BJ (cell line): Measurements from ENCODE around the gene STK24. TPM values are rescaled to one million over a fixed set of nuclear protein-coding genes. Genes with fewer than 3 reads are reported as not detected.

Experiments used
- CTCF ChIA-PET: fragments of 350-600 bp; formaldehyde crosslinking; extraction: SDS; loops from one replicate; lab custom pipeline; 2021; ENCODE audit warnings: antibody characterized with exemption, inconsistent platforms; lab: Yijun Ruan, JAX
- POLR2A ChIA-PET: fragments of 300-600 bp; sonication (Branson Sonifier 250); formaldehyde crosslinking; extraction: SDS; loops from one replicate; lab custom pipeline; 2021; ENCODE audit warnings: antibody characterized with exemption; lab: Charles Lee
- DNase-seq: peaks from one replicate; pipeline ENCODE4 v3.0.0-alpha.2; 2011; ENCODE audit warnings: low read depth
- H3K27me3 ChIP-seq: 2 replicates; pipeline ENCODE4 v1.6.0; 2011; ENCODE audit warnings: low read length; ENCODE audit not compliant: control insufficient read depth, insufficient read depth
- H3K36me3 ChIP-seq: 2 replicates; pipeline ENCODE4 v1.5.1; 2011; ENCODE audit warnings: low read length; ENCODE audit not compliant: control insufficient read depth, insufficient read depth
- H3K4me3 ChIP-seq: 2 replicates; pipeline ENCODE4 v1.5.1; 2011; ENCODE audit warnings: low read depth, mild to moderate bottlenecking, control low read depth, low read length
- CTCF ChIP-seq: IDR thresholded peaks from 2 replicates; pipeline ENCODE4 v1.5.1; 2011; ENCODE audit warnings: low read depth, mild to moderate bottlenecking, control low read depth, inconsistent platforms, low read length, moderate library complexity; ENCODE audit not compliant: insufficient read depth
- polyA plus RNA-seq: library from polyadenylated mRNA; depleted of rRNA; stranded (reverse); fragments of >200 nt; gene quantifications from 2 replicates; pipeline ENCODE4 v1.2.3, GENCODE V29; 2011

STK24 gene
- polyA plus RNA-seq, 1 experiment, result 32.8 TPM

GRCh38 chr13:98479496-98480003, 97.4 kb downstream of the STK24 start:
- POLR2A ChIA-PET, result no interaction called here
- Histone ChIP-seq H3K36me3 (peaks cover 6% of the 10 kb centered on the region), H3K27me3 (no peaks in the 10 kb centered on the region), H3K4me3 (no peak overlapping the region)
- TF ChIP-seq CTCF, result no peak
- no peak for DNase-seq
- CTCF ChIA-PET, result interaction anchor here (0.6 to 2.1 kb wide), 5 partner anchors 13 to 174 kb away, joined by 3 to 9 read pairs (median 3); no protein-coding TSS in a partner anchor

GRCh38 chr13:98478189-98479129, 98.4 kb downstream of the STK24 start:
- H3K27me3 ChIP-seq, result no peaks in the 10 kb centered on the region
- no peak for TF ChIP-seq CTCF
- ChIA-PET CTCF (interaction anchor here (1.0 to 2.1 kb wide), 5 partner anchors 12 to 175 kb away, joined by 3 to 9 read pairs (median 4); no protein-coding TSS in a partner anchor), POLR2A (interaction anchor here (0.5 kb wide), 1 partner anchor 94 kb away, joined by 3 read pairs; no protein-coding TSS in a partner anchor)
- no peak for DNase-seq
- H3K4me3 ChIP-seq, result no peak overlapping the region
- peaks cover 9% of the 10 kb centered on the region for H3K36me3 ChIP-seq

GRCh38 chr13:98476538-98476966, 100.4 kb downstream of the STK24 start:
- CTCF ChIA-PET, result interaction anchor here (1.2 to 1.7 kb wide), 3 partner anchors 10 to 177 kb away, joined by 4 to 7 read pairs (median 6); no protein-coding TSS in a partner anchor
- TF ChIP-seq CTCF, result no peak
- Histone ChIP-seq H3K27me3 (no peaks in the 10 kb centered on the region), H3K36me3 (peaks cover 17% of the 10 kb centered on the region), H3K4me3 (no peak overlapping the region)
- POLR2A ChIA-PET, result no interaction called here
- peak; percentile 71 for DNase-seq

- ChIA-PET CTCF (interaction anchor here (0.6 to 1.7 kb wide), 4 partner anchors 9 to 482 kb away, joined by 4 to 7 read pairs (median 6); no protein-coding TSS in a partner anchor), POLR2A (no interaction called here)
- H3K36me3 ChIP-seq, result peaks cover 17% of the 10 kb centered on the region
- TF ChIP-seq CTCF, result no peak
- H3K4me3 ChIP-seq, result no peak overlapping the region
- no peak for DNase-seq
- no peaks in the 10 kb centered on the region for H3K27me3 ChIP-seq
Observed at GRCh38 chr13:98476106-98476505, 100.8 kb downstream of the STK24 start.

- ChIA-PET POLR2A (no interaction called here), CTCF (interaction anchor here (0.6 to 1.7 kb wide), 3 partner anchors 9 to 482 kb away, joined by 5 to 7 read pairs (median 6); no protein-coding TSS in a partner anchor)
- no peak for DNase-seq
- peaks cover 20% of the 10 kb centered on the region for H3K36me3 ChIP-seq
- no peak overlapping the region for H3K4me3 ChIP-seq
- no peaks in the 10 kb centered on the region for H3K27me3 ChIP-seq
- TF ChIP-seq CTCF, result no peak
Observed at GRCh38 chr13:98475522-98475921, 101.4 kb downstream of the STK24 start.
